ENCODE measurements around the gene MTCL1. TPM values are rescaled to one million over a fixed set of nuclear protein-coding genes. Genes with fewer than 3 reads are reported as not detected.
A peak's percentile ranks its signal among the peaks of the same experiment; 100 is the strongest.

MTCL1 gene
- total and polyA plus RNA-seq, 2 donors (not counting 1 experiment from before 2014, with no cell fraction given) = 35.0 to 56.0 TPM

- Histone ChIP-seq H3K27ac (ENCODE audit: insufficient read depth, low read length) (no peak overlapping the region), H3K36me3 (ENCODE audit: control insufficient read depth, insufficient read depth, low read length) (no peaks in the 10 kb centered on the region), H3K79me2 (ENCODE audit: control insufficient read depth, insufficient read depth, low read length) (no peaks in the 10 kb centered on the region), H3K4me3 (replicated peaks in 1 of 4; ENCODE audit: control extremely low read depth in 1 of 4, insufficient read depth in 1 of 4, low read depth in 3 of 4, low read length in 4 of 4) (no peak overlapping the region), H3K4me1 (ENCODE audit: control insufficient read depth, extremely low read depth, insufficient read depth, low read length) (no peaks in the 10 kb centered on the region), H3K9me3 (ENCODE audit: control insufficient read depth, insufficient read depth, low read depth, low read length) (no peaks in the 10 kb centered on the region), H3K9ac (ENCODE audit: insufficient read depth, low read length) (no peak overlapping the region), H4K20me1 (ENCODE audit: control insufficient read depth, extremely low read depth, insufficient read depth, low read length) (no peaks in the 10 kb centered on the region), H3K27me3 (ENCODE audit: control insufficient read depth, insufficient read depth, low read length) (no peaks in the 10 kb centered on the region), H3K4me2 (ENCODE audit: extremely low read depth, insufficient read depth, low read length) (no peak overlapping the region), H2AFZ (ENCODE audit: low read length) (no peak overlapping the region)
- TF ChIP-seq, protein P1, sequence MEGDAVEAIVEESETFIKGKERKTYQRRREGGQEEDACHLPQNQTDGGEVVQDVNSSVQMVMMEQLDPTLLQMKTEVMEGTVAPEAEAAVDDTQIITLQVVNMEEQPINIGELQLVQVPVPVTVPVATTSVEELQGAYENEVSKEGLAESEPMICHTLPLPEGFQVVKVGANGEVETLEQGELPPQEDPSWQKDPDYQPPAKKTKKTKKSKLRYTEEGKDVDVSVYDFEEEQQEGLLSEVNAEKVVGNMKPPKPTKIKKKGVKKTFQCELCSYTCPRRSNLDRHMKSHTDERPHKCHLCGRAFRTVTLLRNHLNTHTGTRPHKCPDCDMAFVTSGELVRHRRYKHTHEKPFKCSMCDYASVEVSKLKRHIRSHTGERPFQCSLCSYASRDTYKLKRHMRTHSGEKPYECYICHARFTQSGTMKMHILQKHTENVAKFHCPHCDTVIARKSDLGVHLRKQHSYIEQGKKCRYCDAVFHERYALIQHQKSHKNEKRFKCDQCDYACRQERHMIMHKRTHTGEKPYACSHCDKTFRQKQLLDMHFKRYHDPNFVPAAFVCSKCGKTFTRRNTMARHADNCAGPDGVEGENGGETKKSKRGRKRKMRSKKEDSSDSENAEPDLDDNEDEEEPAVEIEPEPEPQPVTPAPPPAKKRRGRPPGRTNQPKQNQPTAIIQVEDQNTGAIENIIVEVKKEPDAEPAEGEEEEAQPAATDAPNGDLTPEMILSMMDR (conservative IDR thresholded peaks at IDR 0.05 in 1 of 2, IDR thresholded peaks at IDR 0.05 in 1 of 2; ENCODE audit: low read depth in 1 of 2, low read length in 2 of 2) = no peak
- no peak for TF ChIP-seq EZH2 (IDR thresholded peaks at IDR 0.05; ENCODE audit: low read length, missing control alignments)
- no peak for DNase-seq (ENCODE audit: low read depth in 2 of 2)
These were observed 20.8 kb upstream of the MTCL1 start for GRCh38 chr18:8684577-8684976.

- Histone ChIP-seq H3K27ac (ENCODE audit: insufficient read depth, low read length) (no peak overlapping the region), H3K4me1 (ENCODE audit: control insufficient read depth, extremely low read depth, insufficient read depth, low read length) (no peaks in the 10 kb centered on the region), H3K79me2 (ENCODE audit: control insufficient read depth, insufficient read depth, low read length) (no peaks in the 10 kb centered on the region), H3K9me3 (ENCODE audit: control insufficient read depth, insufficient read depth, low read depth, low read length) (no peaks in the 10 kb centered on the region), H3K4me3 (replicated peaks in 1 of 4; ENCODE audit: control extremely low read depth in 1 of 4, insufficient read depth in 1 of 4, low read depth in 3 of 4, low read length in 4 of 4) (no peak overlapping the region), H3K4me2 (ENCODE audit: extremely low read depth, insufficient read depth, low read length) (no peak overlapping the region), H3K27me3 (ENCODE audit: control insufficient read depth, insufficient read depth, low read length) (no peaks in the 10 kb centered on the region), H3K9ac (ENCODE audit: insufficient read depth, low read length) (no peak overlapping the region), H3K36me3 (ENCODE audit: control insufficient read depth, insufficient read depth, low read length) (no peaks in the 10 kb centered on the region), H2AFZ (ENCODE audit: low read length) (peak overlapping the region; percentile 17), H4K20me1 (ENCODE audit: control insufficient read depth, extremely low read depth, insufficient read depth, low read length) (no peaks in the 10 kb centered on the region)
- TF ChIP-seq, protein P1 (conservative IDR thresholded peaks at IDR 0.05 in 1 of 2, IDR thresholded peaks at IDR 0.05 in 1 of 2; ENCODE audit: low read depth in 1 of 2, low read length in 2 of 2) = no peak
- TF ChIP-seq EZH2 (IDR thresholded peaks at IDR 0.05; ENCODE audit: low read length, missing control alignments) = no peak
- DNase-seq (ENCODE audit: low read depth in 2 of 2) = peak in 1 of 2 donors; percentile 80
These were observed 20.0 kb upstream of the MTCL1 start for GRCh38 chr18:8685141-8685913.

- no peaks in the 10 kb centered on the region for H3K79me2 ChIP-seq (ENCODE audit: control insufficient read depth, insufficient read depth, low read length)
- no peak overlapping the region for H3K9ac ChIP-seq (ENCODE audit: insufficient read depth, low read length)
- TF ChIP-seq, protein P1 (conservative IDR thresholded peaks at IDR 0.05 in 1 of 2, IDR thresholded peaks at IDR 0.05 in 1 of 2; ENCODE audit: low read depth in 1 of 2, low read length in 2 of 2) = no peak
- no peak for TF ChIP-seq EZH2 (IDR thresholded peaks at IDR 0.05; ENCODE audit: low read length, missing control alignments)
- no peak for DNase-seq (ENCODE audit: low read depth in 2 of 2)
- H3K27me3 ChIP-seq (ENCODE audit: control insufficient read depth, insufficient read depth, low read length) = no peaks in the 10 kb centered on the region
- no peak overlapping the region for H3K27ac ChIP-seq (ENCODE audit: insufficient read depth, low read length)
- no peaks in the 10 kb centered on the region for H3K9me3 ChIP-seq (ENCODE audit: control insufficient read depth, insufficient read depth, low read depth, low read length)
- no peak overlapping the region for H3K4me2 ChIP-seq (ENCODE audit: extremely low read depth, insufficient read depth, low read length)
- no peaks in the 10 kb centered on the region for H4K20me1 ChIP-seq (ENCODE audit: control insufficient read depth, extremely low read depth, insufficient read depth, low read length)
- H3K36me3 ChIP-seq (ENCODE audit: control insufficient read depth, insufficient read depth, low read length) = no peaks in the 10 kb centered on the region
- no peaks in the 10 kb centered on the region for H3K4me1 ChIP-seq (ENCODE audit: control insufficient read depth, extremely low read depth, insufficient read depth, low read length)
- H2AFZ ChIP-seq (ENCODE audit: low read length) = no peak overlapping the region
- no peak overlapping the region for H3K4me3 ChIP-seq (replicated peaks in 1 of 4; ENCODE audit: control extremely low read depth in 1 of 4, insufficient read depth in 1 of 4, low read depth in 3 of 4, low read length in 4 of 4)
These were observed 19.5 kb upstream of the MTCL1 start for GRCh38 chr18:8685914-8686216.
